ENCODE results near the gene TBX6.

The TBX6 gene

GRCh38 chr16:30096862-30097563 lies 5.3 kb upstream of the TBX6 start:
- H3K4me1 Mint-ChIP-seq (ENCODE audit: low read depth): peaks cover 22% of the 10 kb centered on the region
- peak overlapping the region; percentile 85 for H3K27ac Mint-ChIP-seq
- no peaks in the 10 kb centered on the region for H3K27me3 Mint-ChIP-seq (ENCODE audit: low read depth)
- H3K9me3 Mint-ChIP-seq: peaks cover 25% of the 10 kb centered on the region
- H3K4me3 Mint-ChIP-seq: peak overlapping the region; percentile 54
- H3K36me3 Mint-ChIP-seq (ENCODE audit: low read depth): peaks cover 33% of the 10 kb centered on the region

GRCh38 chr16:30096105-30096861 lies 4.6 kb upstream of the TBX6 start, which contains the start of gene YPEL3:
Gene YPEL3 (minus strand): TSS chr16:30096213. CDS start chr16:30095482, 731 bp downstream.
- peaks cover 25% of the 10 kb centered on the region for H3K9me3 Mint-ChIP-seq
- H3K36me3 Mint-ChIP-seq (ENCODE audit: low read depth): peaks cover 33% of the 10 kb centered on the region
- H3K4me1 Mint-ChIP-seq (ENCODE audit: low read depth): peaks cover 25% of the 10 kb centered on the region
- peak within 1 kb of the TSS; percentile 88 for H3K4me3 Mint-ChIP-seq
- H3K27me3 Mint-ChIP-seq (ENCODE audit: low read depth): no peaks in the 10 kb centered on the region
- peak within 1 kb of the TSS; percentile 85 for H3K27ac Mint-ChIP-seq

GRCh38 chr16:30095166-30096078 lies 3.7 kb upstream of the TBX6 start:
- H3K9me3 Mint-ChIP-seq: peaks cover 22% of the 10 kb centered on the region
- peaks cover 27% of the 10 kb centered on the region for H3K4me1 Mint-ChIP-seq (ENCODE audit: low read depth)
- peak overlapping the region; percentile 84 for H3K27ac Mint-ChIP-seq
- peak overlapping the region; percentile 88 for H3K4me3 Mint-ChIP-seq
- no peaks in the 10 kb centered on the region for H3K27me3 Mint-ChIP-seq (ENCODE audit: low read depth)
- peaks cover 33% of the 10 kb centered on the region for H3K36me3 Mint-ChIP-seq (ENCODE audit: low read depth)

GRCh38 chr16:30094541-30095165 lies 2.9 kb upstream of the TBX6 start:
- Mint-ChIP-seq H3K27ac (peak overlapping the region; percentile 84), H3K27me3 (ENCODE audit: low read depth) (no peaks in the 10 kb centered on the region), H3K4me3 (peak overlapping the region; percentile 88), H3K9me3 (peaks cover 22% of the 10 kb centered on the region), H3K4me1 (ENCODE audit: low read depth) (peaks cover 34% of the 10 kb centered on the region), H3K36me3 (ENCODE audit: low read depth) (peaks cover 33% of the 10 kb centered on the region)

GRCh38 chr16:30092373-30093010 lies 768 bp upstream of the TBX6 start:
- peak overlapping the region; percentile 87 for H3K4me3 Mint-ChIP-seq
- H3K27me3 Mint-ChIP-seq (ENCODE audit: low read depth): no peaks in the 10 kb centered on the region
- peaks cover 9% of the 10 kb centered on the region for H3K9me3 Mint-ChIP-seq
- peaks cover 40% of the 10 kb centered on the region for H3K4me1 Mint-ChIP-seq (ENCODE audit: low read depth)
- peaks cover 28% of the 10 kb centered on the region for H3K36me3 Mint-ChIP-seq (ENCODE audit: low read depth)
- peak overlapping the region; percentile 94 for H3K27ac Mint-ChIP-seq

- H3K4me3 Mint-ChIP-seq: peak overlapping the region; percentile 57
- peaks cover 39% of the 10 kb centered on the region for H3K4me1 Mint-ChIP-seq (ENCODE audit: low read depth)
- H3K9me3 Mint-ChIP-seq: no peaks in the 10 kb centered on the region
- H3K36me3 Mint-ChIP-seq (ENCODE audit: low read depth): peaks cover 27% of the 10 kb centered on the region
- H3K27ac Mint-ChIP-seq: peak overlapping the region; percentile 77
- no peaks in the 10 kb centered on the region for H3K27me3 Mint-ChIP-seq (ENCODE audit: low read depth)
Measured at GRCh38 chr16:30090610-30091331, 953 bp downstream of the TBX6 start.

- H3K36me3 Mint-ChIP-seq (ENCODE audit: low read depth): peaks cover 18% of the 10 kb centered on the region
- H3K4me3 Mint-ChIP-seq: no peak overlapping the region
- H3K9me3 Mint-ChIP-seq: no peaks in the 10 kb centered on the region
- peaks cover 32% of the 10 kb centered on the region for H3K4me1 Mint-ChIP-seq (ENCODE audit: low read depth)
- H3K27me3 Mint-ChIP-seq (ENCODE audit: low read depth): no peaks in the 10 kb centered on the region
- H3K27ac Mint-ChIP-seq: peak overlapping the region; percentile 77
Measured at GRCh38 chr16:30088832-30089624, 2.7 kb downstream of the TBX6 start.

- Mint-ChIP-seq H3K27me3 (ENCODE audit: low read depth) (no peaks in the 10 kb centered on the region), H3K36me3 (ENCODE audit: low read depth) (peaks cover 19% of the 10 kb centered on the region), H3K4me1 (ENCODE audit: low read depth) (peaks cover 32% of the 10 kb centered on the region), H3K27ac (no peak overlapping the region), H3K4me3 (no peak overlapping the region), H3K9me3 (no peaks in the 10 kb centered on the region)
Measured at GRCh38 chr16:30088237-30088831, 3.4 kb downstream of the TBX6 start.

- Mint-ChIP-seq H3K36me3 (ENCODE audit: low read depth) (peaks cover 25% of the 10 kb centered on the region), H3K9me3 (no peaks in the 10 kb centered on the region), H3K27me3 (ENCODE audit: low read depth) (no peaks in the 10 kb centered on the region), H3K4me1 (ENCODE audit: low read depth) (peaks cover 26% of the 10 kb centered on the region), H3K27ac (peak overlapping the region; percentile 46), H3K4me3 (no peak overlapping the region)
Measured at GRCh38 chr16:30087181-30087898, 4.4 kb downstream of the TBX6 start.

- Mint-ChIP-seq H3K9me3 (no peaks in the 10 kb centered on the region), H3K27ac (no peak overlapping the region), H3K27me3 (ENCODE audit: low read depth) (no peaks in the 10 kb centered on the region), H3K4me3 (no peak overlapping the region), H3K4me1 (ENCODE audit: low read depth) (peaks cover 23% of the 10 kb centered on the region), H3K36me3 (ENCODE audit: low read depth) (peaks cover 30% of the 10 kb centered on the region)
Measured at GRCh38 chr16:30086291-30087140, 5.2 kb downstream of the TBX6 start.

GRCh38 chr16:30085820-30086219 lies 5.9 kb downstream of the TBX6 start:
- Mint-ChIP-seq H3K27me3 (ENCODE audit: low read depth) (no peaks in the 10 kb centered on the region), H3K36me3 (ENCODE audit: low read depth) (peaks cover 31% of the 10 kb centered on the region), H3K27ac (no peak overlapping the region), H3K4me1 (ENCODE audit: low read depth) (peaks cover 23% of the 10 kb centered on the region), H3K9me3 (no peaks in the 10 kb centered on the region), H3K4me3 (no peak overlapping the region)
